Spleen (tissue), 7 donors: Measurements from ENCODE around the gene C6orf141.

Source experiments
- POLR2A ChIP-seq, 3 donors: fragments of 450-650 bp; IDR thresholded peaks; one replicate each; pipeline ENCODE4 v1.5.1; 2017; ENCODE audit warnings: antibody characterized with exemption in 3 of 3, mild to moderate bottlenecking in 1 of 3
- TF ChIP-seq, protein P1 (sequence below), 11 experiments: fragments of 200-600 bp in 7 of 11; fragments of 450-650 bp in 4 of 11; sonication (generic) in 4 of 11; IDR thresholded peaks in 8 of 11; conservative IDR thresholded peaks in 3 of 11; 1 replicate in 7 of 11; 2 replicates in 4 of 11; pipeline versions ENCODE4 v1.4.0 to v1.8.0; 2016 to 2021; ENCODE audit warnings: antibody characterized with exemption in 11 of 11, inconsistent platforms in 4 of 11, mild to moderate bottlenecking in 1 of 11
- donor health status: DM: no; HTN: no; CAD: no; lungs with moderate emphysema.
- donor health status: DM: no; HTN: no; CAD: no.
- donor health status: DM: no; HTN: no; CAD: no.

GRCh38 chr6:49516147-49516505 lies 34.3 kb upstream of the C6orf141 start:
- TF ChIP-seq, protein P1, sequence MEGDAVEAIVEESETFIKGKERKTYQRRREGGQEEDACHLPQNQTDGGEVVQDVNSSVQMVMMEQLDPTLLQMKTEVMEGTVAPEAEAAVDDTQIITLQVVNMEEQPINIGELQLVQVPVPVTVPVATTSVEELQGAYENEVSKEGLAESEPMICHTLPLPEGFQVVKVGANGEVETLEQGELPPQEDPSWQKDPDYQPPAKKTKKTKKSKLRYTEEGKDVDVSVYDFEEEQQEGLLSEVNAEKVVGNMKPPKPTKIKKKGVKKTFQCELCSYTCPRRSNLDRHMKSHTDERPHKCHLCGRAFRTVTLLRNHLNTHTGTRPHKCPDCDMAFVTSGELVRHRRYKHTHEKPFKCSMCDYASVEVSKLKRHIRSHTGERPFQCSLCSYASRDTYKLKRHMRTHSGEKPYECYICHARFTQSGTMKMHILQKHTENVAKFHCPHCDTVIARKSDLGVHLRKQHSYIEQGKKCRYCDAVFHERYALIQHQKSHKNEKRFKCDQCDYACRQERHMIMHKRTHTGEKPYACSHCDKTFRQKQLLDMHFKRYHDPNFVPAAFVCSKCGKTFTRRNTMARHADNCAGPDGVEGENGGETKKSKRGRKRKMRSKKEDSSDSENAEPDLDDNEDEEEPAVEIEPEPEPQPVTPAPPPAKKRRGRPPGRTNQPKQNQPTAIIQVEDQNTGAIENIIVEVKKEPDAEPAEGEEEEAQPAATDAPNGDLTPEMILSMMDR (IDR thresholded peaks at IDR 0.05 in 8 of 11, conservative IDR thresholded peaks at IDR 0.05 in 3 of 11) = no peak
- no peak for TF ChIP-seq POLR2A (IDR thresholded peaks at IDR 0.05)
